Pancreas (tissue), 10 donors: ENCODE data around the gene ENAM. TPM values are rescaled to one million over a fixed set of nuclear protein-coding genes. Genes with fewer than 3 reads are reported as not detected.
A peak's percentile ranks its signal among the peaks of the same experiment; 100 is the strongest.
"Not testable (repeated sequence)": the region's sequence is repeated elsewhere in the genome, so short reads cannot be mapped to it uniquely, and the experiment has no call there.

ENCODE experiments used
- ATAC-seq, 4 donors: fragments of 200-7000 bp; cut with Tn5 transposase; one replicate each; pipeline versions ENCODE4 v1.8.0 to v1.9.1; 2020; ENCODE audit warnings: mild to moderate bottlenecking in 4 of 4, moderate library complexity in 4 of 4
- DNase-seq, 6 donors: peaks; one replicate each; pipeline ENCODE4 v3.0.0-alpha.2; 2020
- FAIRE-seq: peaks from 2 replicates; lab custom pipeline; 2012; peaks lifted over from hg19 to GRCh38; lab: Jason Lieb, UNC
- H3K27ac ChIP-seq, 4 donors: fragments of 200-600 bp; sonication (generic); 1 replicate in 3 of 4; 2 replicates in 1 of 4; pipeline versions ENCODE4 v1.5.0 to v1.8.0; 2020
- H3K27me3 ChIP-seq, 4 donors: fragments of 200-600 bp; one replicate each; pipeline ENCODE4 v1.8.0; 2021
- H3K36me3 ChIP-seq, 3 donors: fragments of 200-600 bp; sonication (generic) in 1 of 3; one replicate each; pipeline versions ENCODE4 v1.5.0 to v1.8.0; 2020 to 2021
- H3K4me1 ChIP-seq, 3 donors: fragments of 200-600 bp; one replicate each; pipeline ENCODE4 v1.8.0; 2021
- H3K4me3 ChIP-seq, 4 donors: fragments of 200-600 bp; sonication (generic) in 2 of 4; one replicate each; pipeline versions ENCODE4 v1.5.0 to v1.8.0; 2020 to 2021
- H3K9me3 ChIP-seq, 4 donors: fragments of 200-600 bp; one replicate each; pipeline ENCODE4 v1.8.0; 2021
- WGBS, 2 donors: extraction: QIAGEN DNeasy Blood & Tissue Kit; methylation state at CpG; one replicate each; pipeline ENCODE4 v1.1.7; 2013; 5-methylcytosine and 5-hydroxymethylcytosine counted together
- intact Hi-C, 3 donors: fragments of 100-400 bp; cut with DNase I; formaldehyde crosslinking; loops; one replicate each; pipeline versions ENCODE4 v1.11.1 to v1.14.2; 2022
- polyA plus RNA-seq, 2 donors: library from polyadenylated mRNA; stranded (reverse); fragments of 200-250 nt; gene quantifications; one replicate each; pipeline ENCODE4 v1.2.3, GENCODE V29; 2013
- total RNA-seq, 6 donors: library from RNA; stranded (reverse); fragmentation: NEBNext Ultra II Directional in 4 of 6; extraction: Animal tissue kit (Norgen Biotek cat#: 25700) in 4 of 6; gene quantifications; one replicate each; pipeline versions ENCODE4 v1.2.1 to v1.2.4, GENCODE V29; 2021 to 2023
- TF ChIP-seq, protein P1 (sequence below), 4 donors: fragments of 200-600 bp; sonication (generic) in 3 of 4; IDR thresholded peaks; one replicate each; pipeline versions ENCODE4 v1.5.0 to v1.8.0; 2021; ENCODE audit warnings: antibody characterized with exemption in 4 of 4
- donor health status: healthy with polysubstance abuse.
- donor health status: DM: no; HTN: no; CAD: no; lungs with moderate emphysema.
- donor health status: DM: no; HTN: no; CAD: no.
- donor health status: control.
- donor health status: control.
- donor health status: Bipolar disorder and iron deficiency.
- donor health status: DM: yes; HTN: yes; CAD: no.
- donor health status: DM: no; HTN: no; CAD: no.
- donor health status: DM: no; HTN: no; CAD: no.
- donor health status: DM: yes; HTN: yes; CAD: no.

Gene ENAM
- total and polyA plus RNA-seq, 8 donors = 0.57 to 3.2 (median 1.3) TPM

DNA sequence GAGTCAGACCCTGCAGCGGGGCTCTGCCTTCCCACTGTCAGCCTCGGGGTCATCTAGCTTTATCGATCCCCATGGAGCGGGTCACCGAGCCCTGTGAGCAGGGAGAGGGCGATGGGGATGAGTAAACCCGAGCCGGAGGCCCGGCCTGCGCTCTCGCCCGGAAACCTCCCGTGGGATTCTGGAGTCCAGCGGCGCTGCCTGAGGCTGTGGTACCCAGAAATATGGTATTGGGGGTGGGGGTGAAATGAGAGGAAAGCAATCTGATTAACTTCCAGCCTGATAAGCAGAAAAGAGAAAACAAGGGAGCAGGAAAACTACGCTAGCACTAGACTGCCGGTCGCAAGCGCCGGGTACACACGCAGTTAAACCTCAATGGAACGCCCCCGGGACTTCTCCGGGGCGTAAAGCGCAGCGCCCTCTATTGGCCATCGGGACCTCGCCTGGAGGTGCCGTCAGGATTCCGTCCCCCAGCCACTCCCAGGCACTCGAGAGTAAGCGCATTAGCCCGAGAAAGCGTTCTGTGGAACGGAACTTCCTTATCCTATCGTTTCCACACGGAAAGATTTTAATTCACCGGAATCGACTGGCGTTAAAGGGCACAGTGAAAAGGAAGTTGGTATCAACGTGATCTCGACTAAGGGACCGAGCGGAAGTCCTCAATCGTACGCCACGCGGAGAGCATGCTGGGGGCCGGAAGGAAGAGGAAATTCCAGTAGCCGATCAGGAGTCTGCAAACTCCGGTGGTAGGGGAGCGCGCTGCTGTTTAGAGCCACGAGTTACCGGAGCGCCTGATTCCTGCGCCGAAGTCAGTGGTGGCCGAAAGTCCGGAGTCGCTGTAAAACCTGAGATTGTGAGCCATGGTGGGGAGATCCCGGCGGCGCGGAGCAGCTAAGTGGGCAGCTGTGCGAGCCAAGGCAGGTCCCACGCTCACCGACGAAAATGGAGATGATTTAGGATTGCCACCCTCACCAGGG, 59.6 kb downstream of the ENAM start, which contains the start of gene UTP3:
Gene UTP3 (plus strand): TSS at position 712 of the 974 bp plus-strand sequence. CDS start 146 bp downstream, at position 858.
- intact Hi-C loops = no loop called here
- Histone ChIP-seq H3K4me1 (peaks cover 17 to 29% (median 22%) of the 10 kb centered on the region in 3 donors), H3K27me3 (no peaks in the 10 kb centered on the region), H3K4me3 (peak within 1 kb of the TSS; percentile 55 to 73 (median 68)), H3K36me3 (no peaks in the 10 kb centered on the region), H3K9me3 (no peaks in the 10 kb centered on the region), H3K27ac (peak within 1 kb of the TSS; percentile 82 to 93 (median 90))
- peak; percentile 94 to 97 (median 95) for DNase-seq
- TF ChIP-seq, protein P1, sequence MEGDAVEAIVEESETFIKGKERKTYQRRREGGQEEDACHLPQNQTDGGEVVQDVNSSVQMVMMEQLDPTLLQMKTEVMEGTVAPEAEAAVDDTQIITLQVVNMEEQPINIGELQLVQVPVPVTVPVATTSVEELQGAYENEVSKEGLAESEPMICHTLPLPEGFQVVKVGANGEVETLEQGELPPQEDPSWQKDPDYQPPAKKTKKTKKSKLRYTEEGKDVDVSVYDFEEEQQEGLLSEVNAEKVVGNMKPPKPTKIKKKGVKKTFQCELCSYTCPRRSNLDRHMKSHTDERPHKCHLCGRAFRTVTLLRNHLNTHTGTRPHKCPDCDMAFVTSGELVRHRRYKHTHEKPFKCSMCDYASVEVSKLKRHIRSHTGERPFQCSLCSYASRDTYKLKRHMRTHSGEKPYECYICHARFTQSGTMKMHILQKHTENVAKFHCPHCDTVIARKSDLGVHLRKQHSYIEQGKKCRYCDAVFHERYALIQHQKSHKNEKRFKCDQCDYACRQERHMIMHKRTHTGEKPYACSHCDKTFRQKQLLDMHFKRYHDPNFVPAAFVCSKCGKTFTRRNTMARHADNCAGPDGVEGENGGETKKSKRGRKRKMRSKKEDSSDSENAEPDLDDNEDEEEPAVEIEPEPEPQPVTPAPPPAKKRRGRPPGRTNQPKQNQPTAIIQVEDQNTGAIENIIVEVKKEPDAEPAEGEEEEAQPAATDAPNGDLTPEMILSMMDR (IDR thresholded peaks at IDR 0.05) = peak; percentile 87 to 97 (median 90)
- peak; percentile 95 to 99 (median 96) for ATAC-seq
- WGBS, 2 donors = 0 to 1% methylated on average over 70 of the region's 70 CpGs
- peak; percentile 93 for FAIRE-seq

- TF ChIP-seq, protein P1 (IDR thresholded peaks at IDR 0.05) = no peak
- FAIRE-seq (no peak), DNase-seq (no peak), ATAC-seq (peak; percentile 1 to 8 (median 4))
- Histone ChIP-seq H3K4me1 (peaks cover 17 to 29% (median 22%) of the 10 kb centered on the region in 3 donors), H3K27me3 (no peaks in the 10 kb centered on the region), H3K36me3 (no peaks in the 10 kb centered on the region), H3K27ac (peak overlapping the region; percentile 59 to 93 (median 88)), H3K9me3 (no peaks in the 10 kb centered on the region), H3K4me3 (peak overlapping the region; percentile 55 to 73 (median 68))
- intact Hi-C loops = no loop called here
- 0% methylated on average over 19 of the region's 19 CpGs for WGBS, 2 donors
Observed at GRCh38 chr4:70688795-70689231, 60.3 kb downstream of the ENAM start.

GRCh38 chr4:70691661-70692060, 63.1 kb downstream of the ENAM start:
- FAIRE-seq (no peak), ATAC-seq (no peak), DNase-seq (no peak)
- Histone ChIP-seq H3K27ac (no peak overlapping the region), H3K36me3 (no peaks in the 10 kb centered on the region), H3K27me3 (no peaks in the 10 kb centered on the region), H3K4me3 (peak overlapping the region in 1 of 4 donors; percentile 2), H3K4me1 (peaks cover 17 to 29% (median 22%) of the 10 kb centered on the region in 3 donors), H3K9me3 (no peaks in the 10 kb centered on the region)
- TF ChIP-seq, protein P1 (IDR thresholded peaks at IDR 0.05) = no peak
- intact Hi-C loops = no loop called here
- 77 to 83% methylated on average over 1 of the region's 1 CpG for WGBS, 2 donors

DNA sequence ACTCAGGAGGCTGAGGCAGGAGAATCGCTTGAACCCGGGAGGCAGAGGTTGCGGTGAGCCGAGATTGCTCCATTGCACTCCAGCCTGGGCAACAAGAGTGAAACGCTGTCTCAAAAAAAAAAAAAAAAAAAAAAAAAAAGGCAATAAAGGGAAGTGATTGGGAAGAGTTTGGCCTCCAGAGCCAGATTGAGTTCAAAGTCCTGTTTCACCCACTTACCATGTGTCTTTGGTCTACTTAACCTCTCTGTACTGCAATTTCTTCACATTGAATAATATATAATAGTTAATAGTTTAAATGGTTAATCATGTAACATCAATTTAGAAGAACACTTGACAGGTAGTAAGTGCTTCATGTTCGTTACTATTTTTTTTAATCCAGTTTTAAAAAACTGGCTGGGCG, 66.1 kb downstream of the ENAM start:
- ATAC-seq = not testable (repeated sequence)

More for the DNA sequence above, 66.1 kb downstream of the ENAM start:
- H3K27me3 ChIP-seq, H3K36me3 ChIP-seq, intact Hi-C loops, DNase-seq, FAIRE-seq, H3K27ac ChIP-seq, H3K9me3 ChIP-seq, H3K4me3 ChIP-seq: not testable (repeated sequence)
- 93 to 96% methylated on average over 7 of the region's 7 CpGs for WGBS, 2 donors
- peaks cover 12 to 20% (median 17%) of the 10 kb centered on the region in 3 donors for H3K4me1 ChIP-seq

Other genes with a start within 250 kb of the ENAM start
- not detected for gene SMR3B, start 245.6 kb upstream of the ENAM start, total RNA-seq
- not detected for gene SMR3B, start 245.6 kb upstream of the ENAM start, polyA plus RNA-seq
- gene OPRPN, start 230.8 kb upstream of the ENAM start, total RNA-seq = not detected
- gene OPRPN, start 230.8 kb upstream of the ENAM start, polyA plus RNA-seq = not detected
- gene MUC7, start 156.5 kb upstream of the ENAM start, total RNA-seq = not detected
- under 1 TPM in 1 of 2 donors, not detected in 1; 0.02 TPM for gene MUC7, start 156.5 kb upstream of the ENAM start, polyA plus RNA-seq
- gene AMTN, start 110.2 kb upstream of the ENAM start, total RNA-seq = under 1 TPM in 1 of 6 donors, not detected in 5; 0.53 TPM
- not detected for gene AMTN, start 110.2 kb upstream of the ENAM start, polyA plus RNA-seq
- not detected for gene AMBN, start 36.5 kb upstream of the ENAM start, total RNA-seq
- under 1 TPM in 1 of 2 donors, not detected in 1; 0.05 TPM for gene AMBN, start 36.5 kb upstream of the ENAM start, polyA plus RNA-seq
- gene JCHAIN, start 37.8 kb downstream of the ENAM start, total RNA-seq = 100 to 1,000 TPM in 1 of 6 donors, 10 to 100 TPM in 1, 1 to 10 TPM in 3, under 1 TPM in 1; 0.42 to 122 (median 5.9) TPM
- gene JCHAIN, start 37.8 kb downstream of the ENAM start, polyA plus RNA-seq = 1 to 10 TPM in 1 of 2 donors, under 1 TPM in 1; 0.38 to 2.0 TPM
- gene UTP3, start 59.8 kb downstream of the ENAM start, total RNA-seq = 10 to 100 TPM in 3 of 6 donors, 1 to 10 TPM in 3; 6.5 to 12.2 (median 9.6) TPM
- 10 to 100 TPM; 10.6 to 15.4 TPM for gene UTP3, start 59.8 kb downstream of the ENAM start, polyA plus RNA-seq
- gene RUFY3, start 93.2 kb downstream of the ENAM start, total RNA-seq = 10 to 100 TPM; 18.3 to 42.1 (median 19.8) TPM
- gene RUFY3, start 93.2 kb downstream of the ENAM start, polyA plus RNA-seq = 10 to 100 TPM; 23.2 to 31.8 TPM
- gene GRSF1, start 211.1 kb downstream of the ENAM start, total RNA-seq = 10 to 100 TPM; 25.1 to 41.4 (median 34.0) TPM
- 10 to 100 TPM; 15.5 to 41.8 TPM for gene GRSF1, start 211.1 kb downstream of the ENAM start, polyA plus RNA-seq